ENCODE data around the gene ARHGEF10L. TPM values are rescaled to one million over a fixed set of nuclear protein-coding genes. Genes with fewer than 3 reads are reported as not detected.
A peak's percentile ranks its signal among the peaks of the same experiment; 100 is the strongest.

ARHGEF10L gene
- total RNA-seq, 1 experiment from 2014 or later, result 21.6 TPM

GRCh38 chr1:17603091-17603841 lies 63.8 kb downstream of the ARHGEF10L start:
- no peak for TF ChIP-seq CTCF (conservative IDR thresholded peaks at IDR 0.05)
- no peak for TF ChIP-seq EZH2 (IDR thresholded peaks at IDR 0.05; ENCODE audit: low read depth)
- H3K36me3 ChIP-seq (ENCODE audit: low read depth), result no peaks in the 10 kb centered on the region
- no peaks in the 10 kb centered on the region for H3K4me1 ChIP-seq (replicated peaks; ENCODE audit: insufficient read depth)
- no peaks in the 10 kb centered on the region for H3K79me2 ChIP-seq (ENCODE audit: low read depth)
- H3K9me3 ChIP-seq (ENCODE audit: insufficient read depth, low read depth), result no peaks in the 10 kb centered on the region
- no peaks in the 10 kb centered on the region for H3K9me2 ChIP-seq (ENCODE audit: insufficient read depth)
- H3K4me2 ChIP-seq, result no peak overlapping the region
- H3F3A ChIP-seq (ENCODE audit: insufficient read depth, low read depth), result no peaks in the 10 kb centered on the region
- H4K20me1 ChIP-seq (ENCODE audit: insufficient read depth), result no peaks in the 10 kb centered on the region
- no peak overlapping the region for H3K27ac ChIP-seq
- H3K4me3 ChIP-seq, result no peak overlapping the region
- no peak for DNase-seq
- no peaks in the 10 kb centered on the region for H3K27me3 ChIP-seq (ENCODE audit: insufficient read depth, low read depth)
- ChIA-PET CTCF (no interaction called here), POLR2A (ENCODE audit: unreplicated experiment) (no interaction called here)
- no TSS peak for BruUV-seq (replicated peaks)
- H2AFZ ChIP-seq, result no peak overlapping the region
- intact Hi-C loops (cut with micrococcal nuclease; ENCODE audit: unreplicated experiment), result loop anchor here (10.0 kb wide), 1 partner anchor 548 kb away; the partner anchor contains the start of gene SDHB

GRCh38 chr1:17605582-17606344 lies 66.3 kb downstream of the ARHGEF10L start:
- TF ChIP-seq EZH2 (IDR thresholded peaks at IDR 0.05; ENCODE audit: low read depth), result no peak
- TF ChIP-seq CTCF (conservative IDR thresholded peaks at IDR 0.05), result no peak
- Histone ChIP-seq H3K4me2 (no peak overlapping the region), H3K27me3 (ENCODE audit: insufficient read depth, low read depth) (no peaks in the 10 kb centered on the region), H3F3A (ENCODE audit: insufficient read depth, low read depth) (no peaks in the 10 kb centered on the region), H2AFZ (no peak overlapping the region), H4K20me1 (ENCODE audit: insufficient read depth) (no peaks in the 10 kb centered on the region), H3K9me2 (ENCODE audit: insufficient read depth) (no peaks in the 10 kb centered on the region), H3K4me3 (no peak overlapping the region), H3K79me2 (ENCODE audit: low read depth) (no peaks in the 10 kb centered on the region), H3K9me3 (ENCODE audit: insufficient read depth, low read depth) (no peaks in the 10 kb centered on the region), H3K4me1 (replicated peaks; ENCODE audit: insufficient read depth) (no peaks in the 10 kb centered on the region), H3K27ac (no peak overlapping the region), H3K36me3 (ENCODE audit: low read depth) (no peaks in the 10 kb centered on the region)
- ChIA-PET POLR2A (ENCODE audit: unreplicated experiment) (interaction anchor here (0.5 kb wide), 1 partner anchor 145 kb away, joined by 6 read pairs; no protein-coding TSS in a partner anchor), CTCF (interaction anchor here (2.3 kb wide), 1 partner anchor 103 kb away, joined by 33 read pairs; no protein-coding TSS in a partner anchor)
- BruUV-seq (replicated peaks), result no TSS peak
- intact Hi-C loops (cut with micrococcal nuclease; ENCODE audit: unreplicated experiment), result loop anchor here (2.0 to 10.0 kb wide), 3 partner anchors 53 to 551 kb away; partner anchors contain the start of gene SDHB
- DNase-seq, result no peak

GRCh38 chr1:17606826-17607440 lies 67.4 kb downstream of the ARHGEF10L start:
- POLR2A ChIA-PET (ENCODE audit: unreplicated experiment), result interaction anchor here (0.6 kb wide), 3 partner anchors 12 to 78 kb away, joined by 3 to 11 read pairs (median 3); no protein-coding TSS in a partner anchor
- H3K4me2 ChIP-seq, result no peak overlapping the region
- H3K27me3 ChIP-seq (ENCODE audit: insufficient read depth, low read depth), result no peaks in the 10 kb centered on the region
- BruUV-seq (replicated peaks), result no TSS peak
- H3F3A ChIP-seq (ENCODE audit: insufficient read depth, low read depth), result no peaks in the 10 kb centered on the region
- no peak overlapping the region for H3K4me3 ChIP-seq
- no peaks in the 10 kb centered on the region for H3K4me1 ChIP-seq (replicated peaks; ENCODE audit: insufficient read depth)
- peak in 1 of 2 experiments; percentile 71 for DNase-seq
- no peak overlapping the region for H2AFZ ChIP-seq
- no peaks in the 10 kb centered on the region for H3K36me3 ChIP-seq (ENCODE audit: low read depth)
- no peaks in the 10 kb centered on the region for H4K20me1 ChIP-seq (ENCODE audit: insufficient read depth)
- intact Hi-C loops (cut with micrococcal nuclease; ENCODE audit: unreplicated experiment), result loop anchor here (1.0 to 10.0 kb wide), 4 partner anchors 55 to 552 kb away; partner anchors contain the start of gene SDHB
- H3K79me2 ChIP-seq (ENCODE audit: low read depth), result no peaks in the 10 kb centered on the region
- no peaks in the 10 kb centered on the region for H3K9me2 ChIP-seq (ENCODE audit: insufficient read depth)
- TF ChIP-seq EZH2 (IDR thresholded peaks at IDR 0.05; ENCODE audit: low read depth) (no peak), CTCF (conservative IDR thresholded peaks at IDR 0.05) (peak; percentile 85)
- H3K27ac ChIP-seq, result no peak overlapping the region
- H3K9me3 ChIP-seq (ENCODE audit: insufficient read depth, low read depth), result no peaks in the 10 kb centered on the region
- CTCF ChIA-PET, result interaction anchor here (0.6 to 2.3 kb wide), 3 partner anchors 50 to 112 kb away, joined by 6 to 33 read pairs (median 6); no protein-coding TSS in a partner anchor
